ENCODE data around the gene ABCA2. TPM values are rescaled to one million over a fixed set of nuclear protein-coding genes. Genes with fewer than 3 reads are reported as not detected.

Gene ABCA2
- total RNA-seq, 1 experiment from 2014 or later, result 22.6 TPM

- Histone ChIP-seq H3K4me1 (peaks cover 6% of the 10 kb centered on the region), H3K27me3 (replicated peaks; ENCODE audit: control insufficient read depth, insufficient read depth, low read length) (no peaks in the 10 kb centered on the region), H3K4me3 (ENCODE audit: low read depth, low read length) (no peak overlapping the region), H3K9me3 (no peaks in the 10 kb centered on the region), H3K36me3 (ENCODE audit: control insufficient read depth, insufficient read depth, low read length) (no peaks in the 10 kb centered on the region)
- ChIA-PET CTCF (interaction anchor here (0.5 kb wide), 1 partner anchor 28 kb away, joined by 5 read pairs; no protein-coding TSS in a partner anchor), POLR2A (no interaction called here)
- peaks cover 23% of the 10 kb centered on the region for H3K36me3 Mint-ChIP-seq (ENCODE audit: insufficient read depth, unreplicated experiment)
- H3K4me1 Mint-ChIP-seq (ENCODE audit: low read depth, unreplicated experiment), result no peaks in the 10 kb centered on the region
- H3K9me3 Mint-ChIP-seq (ENCODE audit: unreplicated experiment), result no peaks in the 10 kb centered on the region
- H3K4me3 Mint-ChIP-seq (ENCODE audit: unreplicated experiment), result no peak overlapping the region
- H3K27ac Mint-ChIP-seq (ENCODE audit: unreplicated experiment), result no peak overlapping the region
- TF ChIP-seq CTCF (IDR thresholded peaks at IDR 0.05; ENCODE audit: insufficient read depth in 1 of 2, low read depth in 1 of 2, low read length in 1 of 2, severe bottlenecking in 1 of 2, unreplicated experiment in 1 of 2), result no peak
- BruUV-seq (replicated peaks), result no TSS peak
- no peaks in the 10 kb centered on the region for H3K27me3 Mint-ChIP-seq (ENCODE audit: insufficient read depth, unreplicated experiment)
- no peak for DNase-seq
- intact Hi-C loops (cut with micrococcal nuclease; ENCODE audit: unreplicated experiment), result no loop called here
Measured at GRCh38 chr9:137038916-137039315, 10.9 kb upstream of the ABCA2 start.

GRCh38 chr9:137037483-137037882 lies 9.4 kb upstream of the ABCA2 start:
- no TSS peak for BruUV-seq (replicated peaks)
- H3K36me3 ChIP-seq (ENCODE audit: control insufficient read depth, insufficient read depth, low read length), result no peaks in the 10 kb centered on the region
- intact Hi-C loops (cut with micrococcal nuclease; ENCODE audit: unreplicated experiment), result no loop called here
- DNase-seq, result no peak
- no peaks in the 10 kb centered on the region for H3K9me3 ChIP-seq
- POLR2A ChIA-PET, result no interaction called here
- Mint-ChIP-seq H3K27ac (ENCODE audit: unreplicated experiment) (no peak overlapping the region), H3K36me3 (ENCODE audit: insufficient read depth, unreplicated experiment) (peaks cover 23% of the 10 kb centered on the region), H3K4me3 (ENCODE audit: unreplicated experiment) (no peak overlapping the region), H3K4me1 (ENCODE audit: low read depth, unreplicated experiment) (no peaks in the 10 kb centered on the region), H3K9me3 (ENCODE audit: unreplicated experiment) (no peaks in the 10 kb centered on the region), H3K27me3 (ENCODE audit: insufficient read depth, unreplicated experiment) (no peaks in the 10 kb centered on the region)
- H3K27me3 ChIP-seq (replicated peaks; ENCODE audit: control insufficient read depth, insufficient read depth, low read length), result no peaks in the 10 kb centered on the region
- H3K4me1 ChIP-seq, result peaks cover 6% of the 10 kb centered on the region
- no peak for TF ChIP-seq CTCF (IDR thresholded peaks at IDR 0.05; ENCODE audit: insufficient read depth in 1 of 2, low read depth in 1 of 2, low read length in 1 of 2, severe bottlenecking in 1 of 2, unreplicated experiment in 1 of 2)
- CTCF ChIA-PET, result no interaction called here
- no peak overlapping the region for H3K4me3 ChIP-seq (ENCODE audit: low read depth, low read length)

- no peak overlapping the region for H3K4me3 Mint-ChIP-seq (ENCODE audit: unreplicated experiment)
- H3K4me1 ChIP-seq, result peaks cover 6% of the 10 kb centered on the region
Measured at GRCh38 chr9:137037035-137037434, 9.0 kb upstream of the ABCA2 start.

More at GRCh38 chr9:137037035-137037434, 9.0 kb upstream of the ABCA2 start:
- Mint-ChIP-seq H3K36me3 (ENCODE audit: insufficient read depth, unreplicated experiment) (peaks cover 23% of the 10 kb centered on the region), H3K4me1 (ENCODE audit: low read depth, unreplicated experiment) (no peaks in the 10 kb centered on the region), H3K27me3 (ENCODE audit: insufficient read depth, unreplicated experiment) (no peaks in the 10 kb centered on the region), H3K27ac (ENCODE audit: unreplicated experiment) (no peak overlapping the region), H3K9me3 (ENCODE audit: unreplicated experiment) (no peaks in the 10 kb centered on the region)
- no peaks in the 10 kb centered on the region for H3K9me3 ChIP-seq
- no peak overlapping the region for H3K4me3 ChIP-seq (ENCODE audit: low read depth, low read length)
- BruUV-seq (replicated peaks), result no TSS peak
- no peaks in the 10 kb centered on the region for H3K27me3 ChIP-seq (replicated peaks; ENCODE audit: control insufficient read depth, insufficient read depth, low read length)
- ChIA-PET POLR2A (no interaction called here), CTCF (interaction anchor here (0.9 kb wide), 1 partner anchor 80 kb away, joined by 3 read pairs; no protein-coding TSS in a partner anchor)
- no peak for TF ChIP-seq CTCF (IDR thresholded peaks at IDR 0.05; ENCODE audit: insufficient read depth in 1 of 2, low read depth in 1 of 2, low read length in 1 of 2, severe bottlenecking in 1 of 2, unreplicated experiment in 1 of 2)
- H3K36me3 ChIP-seq (ENCODE audit: control insufficient read depth, insufficient read depth, low read length), result no peaks in the 10 kb centered on the region
- no peak for DNase-seq
- intact Hi-C loops (cut with micrococcal nuclease; ENCODE audit: unreplicated experiment), result no loop called here

Measured in Caco-2 (cell line).